H54 (cell line): ENCODE measurements around the gene PDZD4.

ENCODE experiments used
- DNase-seq: peaks from one replicate; pipeline ENCODE4 v3.0.0; 2011; ENCODE audit warnings: low spot score, mixed read lengths; ENCODE audit not compliant: insufficient read length
- FAIRE-seq: peaks from 3 replicates; lab custom pipeline; 2011; peaks lifted over from hg19 to GRCh38; lab: Jason Lieb, UNC
- POLR2A ChIP-seq: IDR thresholded peaks from 2 replicates; pipeline ENCODE4 v1.6.1; 2011; ENCODE audit warnings: low read depth, mild to moderate bottlenecking, low read length

The PDZD4 gene

DNA sequence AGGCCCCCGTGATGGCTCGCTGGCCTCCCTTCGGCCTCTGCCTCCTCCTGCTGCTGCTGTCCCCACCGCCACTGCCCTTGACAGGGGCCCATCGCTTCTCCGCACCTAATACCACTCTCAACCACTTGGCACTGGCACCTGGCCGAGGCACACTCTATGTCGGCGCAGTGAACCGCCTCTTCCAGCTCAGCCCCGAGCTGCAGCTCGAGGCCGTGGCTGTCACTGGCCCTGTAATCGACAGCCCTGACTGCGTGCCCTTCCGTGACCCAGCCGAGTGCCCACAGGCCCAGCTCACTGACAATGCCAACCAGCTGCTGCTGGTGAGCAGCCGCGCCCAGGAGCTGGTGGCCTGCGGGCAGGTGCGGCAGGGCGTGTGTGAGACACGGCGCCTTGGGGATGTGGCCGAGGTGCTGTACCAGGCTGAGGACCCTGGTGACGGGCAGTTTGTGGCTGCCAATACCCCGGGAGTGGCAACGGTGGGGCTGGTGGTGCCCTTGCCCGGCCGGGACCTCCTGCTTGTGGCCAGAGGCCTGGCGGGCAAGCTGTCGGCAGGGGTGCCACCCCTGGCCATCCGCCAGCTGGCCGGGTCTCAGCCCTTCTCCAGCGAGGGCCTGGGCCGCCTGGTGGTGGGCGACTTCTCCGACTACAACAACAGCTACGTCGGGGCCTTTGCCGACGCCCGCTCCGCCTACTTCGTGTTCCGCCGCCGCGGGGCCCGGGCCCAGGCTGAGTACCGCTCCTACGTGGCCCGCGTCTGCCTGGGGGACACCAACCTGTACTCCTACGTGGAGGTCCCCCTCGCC is 63.3 kb downstream of the PDZD4 start:
- FAIRE-seq = no peak
- DNase-seq = no peak
- no peak for TF ChIP-seq POLR2A

DNA sequence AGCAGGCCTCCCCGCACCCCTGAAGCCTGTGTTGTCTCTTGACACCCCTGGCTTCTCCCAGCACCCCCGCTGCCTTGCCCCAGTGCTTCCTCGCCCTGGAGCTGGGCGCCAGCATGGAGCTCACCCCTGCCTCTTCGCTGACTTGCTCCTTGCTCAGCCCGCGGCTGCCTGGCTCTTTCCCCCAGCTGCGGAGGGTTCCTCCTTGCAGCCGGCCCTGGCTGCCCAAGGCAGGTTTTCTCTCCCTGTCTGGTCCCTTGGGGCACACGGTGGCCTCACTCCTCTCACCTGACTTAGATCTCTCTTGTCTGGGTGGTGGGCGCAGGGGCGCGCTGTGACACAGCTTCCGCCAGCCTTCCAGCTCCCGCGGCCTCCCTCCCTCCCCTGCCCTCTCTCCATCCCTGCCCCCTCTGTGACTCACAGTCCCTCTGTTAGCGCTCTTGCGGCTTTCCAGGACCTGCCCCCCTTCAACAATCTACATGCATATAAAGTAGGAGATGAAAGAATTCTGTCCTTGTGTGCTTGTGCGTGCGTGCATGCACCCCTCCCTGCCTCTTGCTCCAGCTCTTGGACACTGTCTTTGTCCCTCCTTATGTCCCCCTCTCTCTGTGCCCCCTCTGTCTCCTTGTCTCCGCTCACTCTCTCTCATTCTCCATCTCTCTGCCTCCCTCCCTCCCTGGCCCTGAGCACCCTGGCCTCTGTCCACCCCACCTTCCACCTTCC is 64.1 kb downstream of the PDZD4 start:
- peak; percentile 44; the same call in 1 of the 2 replicates for TF ChIP-seq POLR2A
- DNase-seq (peak; percentile 89), FAIRE-seq (peak; percentile 64)

DNA sequence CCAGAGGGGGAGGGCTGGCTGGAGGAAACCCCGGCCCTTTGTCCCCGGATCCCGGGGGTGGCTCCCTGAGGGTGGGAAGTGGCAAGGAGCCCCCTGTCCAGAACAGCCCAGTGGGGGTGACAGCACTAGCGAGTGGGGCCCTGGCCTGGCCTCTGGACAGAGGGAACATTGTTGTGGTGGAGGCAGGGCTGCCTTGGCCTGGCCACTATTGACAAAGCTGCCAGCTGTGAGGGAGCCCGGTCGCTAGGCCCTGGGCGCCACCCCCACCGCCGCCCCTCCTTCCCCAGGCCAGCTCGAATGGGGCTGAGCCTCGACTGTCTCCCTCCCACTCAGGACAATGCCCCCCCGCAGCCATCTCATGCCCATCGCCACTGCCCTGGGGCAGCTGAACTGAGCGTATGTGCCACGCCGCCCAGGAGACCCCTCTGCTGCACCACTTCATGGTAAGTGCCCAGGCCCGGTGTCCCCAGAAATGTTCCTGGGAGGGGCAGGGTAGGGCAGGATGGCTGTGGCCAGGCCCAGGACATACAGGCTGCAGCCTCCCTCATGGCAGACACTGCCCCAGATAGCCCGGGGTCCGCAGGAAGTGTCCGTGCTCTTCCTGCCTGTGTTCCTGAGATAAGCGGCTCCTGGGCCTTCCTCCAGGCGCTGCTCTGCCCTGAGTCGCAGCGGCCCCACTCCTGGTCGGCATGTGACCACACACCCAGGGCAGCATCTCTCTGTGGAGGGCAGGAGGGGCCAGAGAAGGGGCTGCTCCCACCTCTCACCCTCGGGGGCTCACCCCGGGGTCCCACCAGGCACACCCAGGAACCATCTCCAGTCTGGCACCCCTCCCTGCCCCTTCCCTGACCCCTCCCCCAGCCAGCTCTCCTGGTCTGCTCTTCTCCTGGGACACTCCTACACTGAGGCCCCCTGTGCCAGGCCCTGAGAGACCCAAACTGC is 64.9 kb downstream of the PDZD4 start:
- TF ChIP-seq POLR2A = no peak; the same call in 1 of the 2 replicates
- FAIRE-seq (no peak), DNase-seq (no peak)

DNA sequence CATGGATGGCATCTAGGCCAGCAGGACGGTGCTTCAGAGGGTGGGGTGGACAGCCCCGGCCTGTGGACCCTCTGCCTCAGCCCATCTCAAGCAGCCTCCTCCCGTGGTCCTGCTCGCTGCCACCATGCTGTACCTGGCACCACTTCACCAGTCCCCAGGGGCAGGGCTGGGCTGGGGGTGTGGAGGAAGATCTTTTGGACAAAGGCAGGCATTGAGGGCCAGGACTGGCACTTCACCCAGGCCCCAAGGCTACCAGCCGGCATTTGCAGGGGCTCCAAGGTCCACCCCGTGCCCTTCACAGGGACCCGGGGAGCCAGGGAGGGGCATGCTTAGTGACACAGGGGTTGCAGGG is 65.6 kb downstream of the PDZD4 start:
- no peak for FAIRE-seq
- DNase-seq = no peak
- no peak for TF ChIP-seq POLR2A

DNA sequence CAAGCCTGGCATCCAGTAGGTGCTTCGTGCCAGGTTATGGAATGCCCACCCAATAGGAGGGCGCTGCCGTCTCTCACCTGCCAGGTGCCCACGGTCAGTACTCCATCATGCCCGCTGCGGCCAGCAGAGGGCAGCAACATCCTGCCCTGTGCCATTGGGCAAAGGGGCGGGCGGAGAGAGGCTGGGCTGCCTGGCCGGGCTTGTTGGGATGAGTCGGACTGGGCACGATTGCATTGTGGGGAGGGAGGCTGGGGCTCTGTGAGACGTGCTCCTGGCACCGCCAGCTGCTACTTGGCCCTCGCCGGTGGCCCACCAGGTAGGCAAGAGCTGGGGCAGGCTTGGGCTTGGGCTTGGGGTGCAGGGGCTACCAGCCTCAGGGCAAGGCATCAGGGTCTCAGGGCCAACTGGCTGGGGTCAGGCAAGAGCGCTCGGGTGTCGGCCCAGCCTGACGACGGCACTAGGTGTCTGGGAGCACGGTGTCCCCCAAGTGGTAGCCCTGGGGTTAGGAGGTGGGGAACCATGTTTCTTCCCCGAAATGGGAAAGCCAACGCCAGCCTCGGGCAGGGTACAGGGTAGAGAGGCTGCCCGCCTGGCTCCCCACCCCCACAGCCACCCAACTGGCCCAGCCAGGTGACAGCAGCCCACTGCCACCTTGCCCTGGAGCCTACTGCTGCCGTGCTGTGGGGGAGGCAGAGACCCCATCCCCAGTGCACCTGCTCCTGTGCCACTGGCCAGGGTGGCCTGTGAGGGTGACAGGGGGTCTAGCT is 66.2 kb downstream of the PDZD4 start, which contains the start of gene PLXNB3:
Gene PLXNB3 (plus strand): TSS at position 261 of the 767 bp plus-strand sequence. CDS start 1,287 bp downstream, outside the sequence.
- DNase-seq = peak; percentile 84
- TF ChIP-seq POLR2A = no peak
- peak; percentile 20 for FAIRE-seq

DNA sequence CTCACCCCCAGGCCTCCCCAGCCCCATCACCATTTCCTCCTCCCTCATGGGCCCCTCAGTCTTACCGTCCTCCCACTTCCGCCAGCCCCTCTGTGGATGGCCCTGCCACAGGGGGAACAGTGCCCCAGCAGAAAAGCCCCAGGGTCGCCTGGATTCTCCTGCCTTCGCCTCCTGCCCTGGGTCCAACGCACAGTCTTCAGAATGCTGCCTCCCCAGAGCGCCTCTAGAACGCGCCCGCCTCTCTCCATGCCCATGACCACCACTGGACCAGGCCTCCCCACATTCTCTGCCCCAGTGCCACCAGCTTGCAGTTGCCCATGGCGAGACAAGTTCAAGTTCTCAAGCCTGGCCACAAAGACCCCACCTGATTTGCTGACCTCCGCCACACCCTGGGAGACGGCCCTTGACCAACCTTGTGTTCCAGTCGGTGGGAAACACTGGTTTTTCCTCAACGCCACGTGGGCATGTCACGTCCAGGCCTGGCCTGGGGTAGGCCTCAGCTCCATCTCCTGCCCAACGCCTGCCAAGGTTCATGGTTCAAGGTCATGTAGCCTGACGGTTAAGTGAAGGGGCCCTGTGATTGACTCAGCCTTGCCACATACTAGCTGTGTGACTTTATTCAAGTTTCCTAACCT is 66.9 kb downstream of the PDZD4 start:
- FAIRE-seq (no peak), DNase-seq (no peak)
- TF ChIP-seq POLR2A = no peak

DNA sequence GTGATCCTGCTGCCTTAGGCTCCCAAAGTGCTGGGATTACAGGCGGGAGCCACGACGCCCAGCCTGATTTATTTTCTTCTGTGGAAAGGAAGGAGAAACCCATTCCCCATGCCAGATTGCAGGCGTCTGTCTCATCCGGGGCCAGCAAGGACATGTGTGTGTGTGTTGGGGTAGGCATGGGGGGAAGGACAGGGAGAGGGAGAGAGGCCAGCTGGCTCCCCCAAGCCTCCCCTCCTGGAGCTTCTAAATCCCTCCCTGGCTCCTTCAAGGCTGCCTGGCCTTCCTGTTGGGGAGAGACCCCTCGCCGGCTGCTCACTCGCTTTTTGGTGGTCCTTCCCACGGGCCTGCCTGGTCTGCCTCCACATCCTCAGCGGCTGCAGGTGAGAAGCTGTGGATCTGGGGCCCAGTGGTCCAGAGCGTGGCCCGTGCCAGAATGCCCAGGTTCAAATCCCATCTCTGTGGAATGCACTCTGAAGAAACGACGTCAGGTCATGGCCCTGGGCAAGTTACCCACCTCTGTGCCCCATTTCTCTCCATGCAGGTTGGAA is 67.6 kb downstream of the PDZD4 start:
- DNase-seq (no peak), FAIRE-seq (no peak)
- no peak for TF ChIP-seq POLR2A

DNA sequence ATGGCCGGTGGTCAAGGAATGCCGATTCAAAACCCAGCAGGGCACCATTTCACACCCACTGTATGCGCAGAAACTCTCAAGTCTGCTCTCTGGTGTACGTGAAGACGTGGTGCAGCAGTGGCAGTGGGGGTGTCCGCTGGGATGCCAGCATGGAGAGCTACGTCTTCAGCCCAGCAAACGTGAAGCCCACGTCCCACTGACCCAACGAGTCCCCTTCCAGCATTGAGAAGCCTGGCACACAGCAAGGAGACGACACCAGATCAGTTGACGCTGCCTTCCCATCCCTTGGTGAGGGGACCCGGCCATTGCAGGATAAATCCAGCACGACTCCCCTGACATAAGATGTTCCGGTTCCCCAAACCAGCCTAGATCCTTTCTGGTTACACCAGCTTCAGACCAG is 68.5 kb downstream of the PDZD4 start:
- DNase-seq (no peak), FAIRE-seq (no peak)

DNA sequence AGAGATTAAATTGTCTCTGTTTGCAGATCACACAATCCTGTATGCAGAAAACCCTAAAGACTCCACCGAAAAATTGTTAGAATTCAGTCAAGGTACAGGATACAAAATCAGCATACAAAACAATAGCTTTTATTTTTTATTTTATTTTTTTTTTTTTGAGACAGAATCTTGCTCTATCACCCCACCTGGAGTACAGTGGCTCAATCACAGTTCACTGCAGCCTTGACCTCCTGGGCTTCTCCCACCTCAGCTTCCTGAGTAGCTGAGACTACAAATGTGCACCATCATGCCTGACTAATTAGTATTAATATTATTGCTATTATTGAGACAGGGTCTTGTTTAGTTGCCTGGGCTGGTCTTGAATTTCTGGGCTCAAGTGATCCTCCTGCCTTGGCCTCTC is 75.2 kb downstream of the PDZD4 start:
- no peak for FAIRE-seq
- TF ChIP-seq POLR2A = no peak
- DNase-seq = no peak

More for the DNA sequence above, 68.5 kb downstream of the PDZD4 start:
- no peak for TF ChIP-seq POLR2A
